ENCODE measurements around the gene KSR2.

Gene KSR2

GRCh38 chr12:117679776-117680175, 289.0 kb downstream of the KSR2 start:
- in situ Hi-C loops (cut with MboI; ENCODE audit: low pct_unique_long_range_greater_than_20kb, low sequenced_read_pairs, unreplicated experiment) = no loop called here
- no peak for DNase-seq (ENCODE audit: low spot score)
- TF ChIP-seq CTCF (IDR thresholded peaks at IDR 0.05; ENCODE audit: extremely low read depth, insufficient read depth, missing control alignments) = no peak

- TF ChIP-seq CTCF (IDR thresholded peaks at IDR 0.05; ENCODE audit: extremely low read depth, insufficient read depth, missing control alignments) = no peak
- in situ Hi-C loops (cut with MboI; ENCODE audit: low pct_unique_long_range_greater_than_20kb, low sequenced_read_pairs, unreplicated experiment) = no loop called here
- no peak for DNase-seq (ENCODE audit: low spot score)
Observed at GRCh38 chr12:117674763-117675162, 294.0 kb downstream of the KSR2 start.

- in situ Hi-C loops (cut with MboI; ENCODE audit: low pct_unique_long_range_greater_than_20kb, low sequenced_read_pairs, unreplicated experiment) = no loop called here
- DNase-seq (ENCODE audit: low spot score) = no peak
- no peak for TF ChIP-seq CTCF (IDR thresholded peaks at IDR 0.05; ENCODE audit: extremely low read depth, insufficient read depth, missing control alignments)
Observed at GRCh38 chr12:117674313-117674712, 294.5 kb downstream of the KSR2 start.

- in situ Hi-C loops (cut with MboI; ENCODE audit: low pct_unique_long_range_greater_than_20kb, low sequenced_read_pairs, unreplicated experiment) = no loop called here
- DNase-seq (ENCODE audit: low spot score) = peak; percentile 31
- TF ChIP-seq CTCF (IDR thresholded peaks at IDR 0.05; ENCODE audit: extremely low read depth, insufficient read depth, missing control alignments) = peak; percentile 56
Observed at GRCh38 chr12:117671734-117672133, 297.1 kb downstream of the KSR2 start.

- DNase-seq (ENCODE audit: low spot score) = no peak
- in situ Hi-C loops (cut with MboI; ENCODE audit: low pct_unique_long_range_greater_than_20kb, low sequenced_read_pairs, unreplicated experiment) = no loop called here
- no peak for TF ChIP-seq CTCF (IDR thresholded peaks at IDR 0.05; ENCODE audit: extremely low read depth, insufficient read depth, missing control alignments)
Observed at GRCh38 chr12:117664169-117664568, 304.6 kb downstream of the KSR2 start.

- no peak for DNase-seq (ENCODE audit: low spot score)
- in situ Hi-C loops (cut with MboI; ENCODE audit: low pct_unique_long_range_greater_than_20kb, low sequenced_read_pairs, unreplicated experiment) = no loop called here
- TF ChIP-seq CTCF (IDR thresholded peaks at IDR 0.05; ENCODE audit: extremely low read depth, insufficient read depth, missing control alignments) = no peak
Observed at GRCh38 chr12:117662620-117663395, 306.0 kb downstream of the KSR2 start.
